NCI-H1092 (cell line): ENCODE measurements around the gene DSCAML1.

Experiments used
- DNase-seq: peaks from one replicate; lab custom pipeline; 2025; lab: John Stamatoyannopoulos, UW

DSCAML1 gene

DNA sequence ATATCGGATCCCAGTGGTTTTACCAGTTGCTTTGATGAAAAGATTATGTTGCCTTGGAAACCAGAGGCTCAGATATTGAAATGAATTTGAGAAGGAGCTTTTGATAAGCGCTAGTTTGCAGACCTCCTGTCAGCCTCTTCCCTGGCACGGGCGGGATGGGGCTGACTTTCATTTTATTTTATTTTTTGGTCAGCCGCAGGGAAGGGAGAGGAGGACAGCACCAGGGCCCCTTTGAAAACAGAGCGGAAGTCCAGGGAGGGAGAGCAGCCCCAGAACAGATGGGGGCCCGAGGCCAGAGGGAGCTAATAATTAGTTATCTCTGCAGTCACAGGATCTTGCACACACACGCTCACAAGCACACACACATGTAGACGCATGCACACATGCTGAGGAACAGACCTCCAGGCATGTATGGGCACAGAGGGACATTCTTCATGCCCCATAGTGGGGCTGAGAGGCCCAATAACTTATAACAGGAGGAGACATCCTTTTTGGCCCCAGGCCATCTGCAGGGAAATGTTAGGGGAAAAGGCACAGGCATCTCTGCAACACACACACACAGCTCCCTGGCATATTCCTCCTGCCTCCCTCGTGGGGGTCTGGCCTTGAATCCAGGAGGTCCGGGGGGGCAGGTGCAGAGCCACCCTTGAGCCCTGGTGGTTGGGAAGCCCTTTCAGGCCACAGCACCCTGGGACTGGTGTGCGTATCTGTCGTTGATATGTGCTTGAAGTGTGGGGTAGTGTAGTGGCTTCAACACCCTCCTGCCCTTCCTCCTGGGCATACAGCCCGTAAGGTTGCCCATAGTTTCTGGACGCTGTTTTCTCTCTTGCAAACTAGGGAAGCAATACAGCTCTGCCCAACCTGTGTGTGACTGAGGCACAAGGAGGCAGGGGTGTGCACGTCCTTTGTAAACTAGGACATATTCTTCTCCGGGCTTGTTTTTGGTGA, 352.0 kb downstream of the DSCAML1 start:
- DNase-seq = no peak

DNA sequence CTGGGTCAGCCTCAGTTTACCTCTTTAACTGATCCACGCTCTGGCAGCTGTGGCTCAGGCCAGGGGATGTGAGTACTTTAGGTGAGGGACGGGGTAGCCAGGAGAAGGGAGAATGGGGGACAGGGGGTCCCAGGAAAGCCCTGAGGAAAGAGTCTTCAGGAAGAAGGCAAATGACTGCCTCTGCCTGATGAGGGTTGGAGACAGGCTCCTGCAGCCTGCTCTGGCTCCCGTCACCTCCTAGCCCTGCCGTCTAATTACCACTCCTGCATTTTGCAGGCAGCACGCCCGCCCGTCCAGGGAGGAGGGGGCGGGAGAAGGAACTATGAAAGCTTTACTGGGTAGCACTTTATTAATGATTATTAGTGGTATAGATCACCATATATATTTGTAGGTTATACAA, 352.8 kb downstream of the DSCAML1 start:
- no peak for DNase-seq

DNA sequence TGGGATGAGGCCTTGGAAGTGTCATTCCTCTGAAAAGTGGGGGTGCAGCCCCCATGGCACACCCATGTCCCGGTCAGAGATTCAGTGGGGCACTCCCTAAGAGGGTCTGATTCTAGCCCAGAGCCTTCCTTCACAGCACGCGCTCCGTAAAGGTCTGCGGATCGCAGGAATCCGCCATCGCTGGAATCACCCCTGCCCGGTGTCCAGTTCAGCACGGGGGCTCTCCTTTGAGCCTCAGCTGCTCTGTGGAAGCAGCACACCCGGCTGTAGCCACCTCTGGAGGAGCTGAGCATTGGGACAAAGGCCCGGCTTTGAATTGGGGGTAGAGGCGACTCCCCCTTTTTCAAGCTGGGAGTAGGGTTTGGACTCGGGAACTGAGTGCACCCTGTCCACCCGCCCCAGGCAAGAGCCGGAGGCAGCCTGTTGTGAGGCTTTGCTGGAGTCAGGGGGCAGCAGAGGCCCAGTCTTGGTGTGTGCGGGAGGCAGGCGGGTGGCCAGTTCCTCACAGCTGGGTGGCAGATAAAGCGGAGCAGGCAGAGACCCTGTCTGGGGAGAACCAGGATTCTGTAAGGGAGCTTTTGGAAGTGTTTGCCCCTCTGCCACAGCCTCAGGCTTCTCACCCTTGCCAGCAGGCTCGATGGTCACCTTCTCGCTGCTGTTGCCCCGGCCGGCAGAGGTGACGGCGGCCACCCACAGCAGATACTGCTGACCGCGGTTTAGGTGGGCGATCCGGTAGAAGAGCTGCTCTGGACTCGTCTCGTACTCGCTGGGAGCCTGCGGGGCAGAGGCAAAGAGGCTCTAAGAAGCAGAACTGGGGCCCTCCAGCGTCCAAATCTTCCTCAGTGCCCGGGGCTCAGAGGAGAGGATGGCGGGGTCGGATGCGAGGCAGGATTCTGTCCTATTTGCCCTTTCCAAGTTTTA, 353.5 kb downstream of the DSCAML1 start:
- peak; percentile 46 for DNase-seq

DNA sequence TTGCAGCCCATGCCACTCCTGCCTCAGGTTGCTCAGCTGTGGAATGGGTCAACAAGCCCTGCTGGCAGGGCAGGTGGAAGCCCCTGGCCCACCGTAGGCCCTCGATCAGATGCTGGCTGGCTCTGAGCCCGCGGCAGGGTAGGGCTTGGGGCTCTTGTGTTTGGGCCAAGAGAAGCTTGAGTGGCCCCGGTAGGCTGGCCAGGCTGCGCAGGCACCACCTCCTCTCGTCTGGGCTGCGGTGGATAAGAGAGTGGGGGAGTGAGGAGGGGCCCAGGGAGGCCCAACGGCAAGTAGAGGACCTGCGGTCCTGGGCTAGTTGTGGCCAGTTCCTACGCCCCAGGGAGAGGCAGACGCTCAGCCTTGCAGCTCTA, 354.2 kb downstream of the DSCAML1 start:
- no peak for DNase-seq

DNA sequence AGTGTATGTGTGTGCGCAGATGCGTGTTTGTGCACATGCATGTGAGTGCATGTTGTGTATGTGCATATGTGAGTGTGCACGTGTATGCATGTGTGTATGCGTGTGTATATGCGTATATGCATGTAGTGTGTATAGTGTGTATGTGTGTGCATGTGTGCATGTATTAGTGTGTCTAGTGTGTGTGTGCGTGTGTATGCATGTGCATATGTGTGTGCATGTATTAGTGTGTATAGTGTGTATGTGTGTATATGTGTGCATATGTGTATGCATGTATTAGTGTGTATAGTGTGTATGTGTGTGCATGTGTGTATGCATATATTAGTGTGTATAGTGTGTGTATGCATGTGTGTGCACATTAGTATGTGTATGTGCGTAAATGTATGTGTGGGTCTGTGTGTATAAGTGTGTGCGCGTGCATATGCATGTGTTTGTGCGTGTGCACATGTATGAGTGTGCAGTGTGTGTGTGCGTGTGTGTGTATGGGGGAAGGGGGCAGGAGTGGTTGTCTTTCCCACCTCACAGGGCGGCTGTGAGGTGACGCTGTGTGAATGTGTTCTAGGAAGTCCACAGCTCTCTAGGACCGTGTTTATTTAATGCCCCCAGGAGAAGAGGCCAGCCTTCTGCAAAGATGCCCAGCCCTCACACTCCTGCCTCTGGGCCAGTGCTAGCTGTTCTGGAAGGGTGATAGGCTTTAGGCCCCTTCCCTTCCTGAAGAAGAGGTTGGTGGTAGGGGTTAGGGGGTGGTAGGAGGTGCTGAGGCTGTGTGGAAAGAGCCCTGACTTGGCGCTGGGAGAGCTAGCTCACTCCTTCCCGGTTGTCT, 354.8 kb downstream of the DSCAML1 start:
- no peak for DNase-seq

DNA sequence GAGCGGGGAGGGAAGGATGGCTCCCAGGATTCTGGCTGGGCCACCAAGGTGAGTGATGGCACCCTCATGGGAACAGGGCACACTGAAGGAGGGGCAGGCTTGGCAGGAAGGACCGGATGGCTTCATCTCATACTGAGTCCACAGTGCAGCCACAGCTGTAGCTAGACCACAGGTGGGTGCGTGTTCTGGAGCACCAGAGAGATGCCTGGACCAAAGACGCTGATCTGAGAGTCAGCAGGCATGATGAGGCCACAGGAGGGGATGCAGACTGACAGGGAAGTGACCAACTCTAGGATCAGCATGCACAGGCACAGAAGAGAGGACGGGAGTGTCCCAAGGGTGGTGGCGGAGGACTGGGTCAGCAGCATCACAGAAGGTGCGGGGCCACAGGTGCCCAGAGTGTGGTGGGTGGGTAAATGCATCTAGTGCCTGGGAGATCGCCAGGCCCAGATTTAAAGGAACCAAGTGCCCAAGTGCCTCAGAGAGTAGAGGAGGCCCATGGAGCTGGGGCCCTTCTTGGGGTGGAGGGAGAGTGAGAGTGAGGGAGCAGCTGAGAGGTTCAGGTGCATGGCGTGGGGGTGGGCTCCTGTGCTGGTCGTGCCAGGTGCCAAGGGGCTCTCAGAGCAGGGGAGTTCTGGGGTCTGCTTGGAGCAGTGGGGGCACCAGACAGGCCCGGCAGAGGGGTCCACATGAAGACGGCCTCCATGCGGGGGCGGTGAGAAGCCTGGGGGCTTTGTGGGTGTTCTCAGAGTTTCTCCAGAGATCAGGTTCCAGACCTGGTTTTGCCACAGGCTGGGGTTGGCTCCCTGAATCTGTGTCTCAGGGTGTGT, 355.7 kb downstream of the DSCAML1 start:
- DNase-seq = no peak

DNA sequence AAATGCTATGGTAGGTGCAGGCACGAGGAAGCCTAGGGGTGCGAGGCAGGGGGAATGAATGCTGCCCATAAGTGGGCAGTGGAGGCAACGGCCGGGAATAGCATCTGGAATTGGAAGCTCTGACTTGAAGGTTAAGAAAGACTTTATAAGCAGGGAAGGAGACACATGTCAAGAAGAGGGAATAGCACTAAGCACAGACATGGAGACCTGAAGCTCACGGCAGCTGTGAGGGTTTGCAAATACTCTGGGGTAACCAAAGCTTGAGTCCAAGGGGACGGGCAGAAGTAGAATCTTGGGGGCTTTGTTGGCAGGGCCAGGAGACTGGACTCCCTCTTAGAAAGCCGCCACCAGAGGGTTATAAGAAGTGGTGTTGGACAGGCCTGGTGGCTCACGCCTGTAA, 356.8 kb downstream of the DSCAML1 start:
- DNase-seq = no peak

DNA sequence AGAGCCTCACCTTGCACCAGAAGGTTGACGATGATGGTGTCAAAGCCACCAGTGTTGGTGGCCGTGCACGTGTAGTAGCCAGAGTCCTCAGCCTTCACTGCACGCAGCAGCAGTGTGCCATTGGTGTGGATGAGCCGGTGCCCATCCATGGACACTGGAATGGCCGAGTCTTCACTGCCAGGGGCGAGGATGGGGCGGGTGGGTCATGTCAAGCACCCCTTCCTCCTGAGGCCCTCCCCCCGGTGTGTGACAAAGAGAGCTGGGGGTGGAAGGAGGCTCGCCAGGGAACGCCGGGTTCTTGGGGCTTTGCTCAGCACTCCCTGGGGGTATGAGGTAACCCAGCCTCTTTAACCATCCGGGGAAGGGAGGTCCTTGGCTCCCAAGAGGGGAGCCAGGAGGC, 357.8 kb downstream of the DSCAML1 start:
- no peak for DNase-seq

DNA sequence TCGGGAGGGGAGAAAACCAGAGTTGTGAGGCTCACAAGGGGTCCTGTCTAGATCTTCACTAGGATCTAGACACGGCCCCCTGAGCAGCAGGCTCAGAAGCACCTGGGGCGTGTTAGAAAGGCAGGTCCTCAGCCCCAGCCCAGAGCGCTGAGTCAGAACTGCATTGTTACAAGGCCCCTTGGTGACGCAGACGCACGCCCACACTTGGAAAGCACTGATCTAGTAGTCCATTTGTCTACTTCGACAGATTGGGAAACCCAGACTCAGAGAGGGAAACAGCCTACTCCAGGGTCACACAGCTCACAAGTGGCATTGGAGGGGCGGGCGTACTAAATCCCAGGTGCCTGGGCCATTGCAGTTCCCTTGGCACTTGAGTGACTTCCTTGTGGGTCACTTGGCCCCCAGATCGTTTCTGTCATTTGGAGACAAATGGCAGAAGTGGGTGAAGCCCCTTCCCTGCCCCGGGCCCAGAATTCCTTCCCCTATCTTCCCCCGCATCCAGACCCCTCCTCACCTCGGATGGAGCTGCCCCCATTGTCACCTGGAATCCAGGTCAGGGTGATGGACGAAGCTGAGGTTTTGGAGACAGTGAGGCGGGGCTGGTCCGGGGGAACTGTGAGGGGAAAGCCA, 358.5 kb downstream of the DSCAML1 start:
- DNase-seq = no peak

DNA sequence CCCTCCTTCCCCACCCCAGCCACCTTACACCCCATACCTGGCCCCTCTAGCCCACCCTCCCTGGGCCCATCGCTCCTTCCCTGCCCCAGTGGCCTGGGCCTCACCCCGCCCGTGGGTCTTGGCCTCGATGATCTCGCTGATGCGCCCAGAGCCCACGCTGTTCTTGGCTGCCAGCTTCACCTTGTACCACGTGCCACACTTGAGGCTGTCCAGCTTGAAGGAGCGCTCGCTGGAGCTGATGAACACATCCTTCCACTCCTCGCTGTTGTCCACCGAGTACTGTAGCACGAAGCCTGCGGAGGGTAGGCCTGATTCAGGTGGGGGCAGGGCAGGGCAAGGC, 359.3 kb downstream of the DSCAML1 start:
- DNase-seq = no peak

DNA sequence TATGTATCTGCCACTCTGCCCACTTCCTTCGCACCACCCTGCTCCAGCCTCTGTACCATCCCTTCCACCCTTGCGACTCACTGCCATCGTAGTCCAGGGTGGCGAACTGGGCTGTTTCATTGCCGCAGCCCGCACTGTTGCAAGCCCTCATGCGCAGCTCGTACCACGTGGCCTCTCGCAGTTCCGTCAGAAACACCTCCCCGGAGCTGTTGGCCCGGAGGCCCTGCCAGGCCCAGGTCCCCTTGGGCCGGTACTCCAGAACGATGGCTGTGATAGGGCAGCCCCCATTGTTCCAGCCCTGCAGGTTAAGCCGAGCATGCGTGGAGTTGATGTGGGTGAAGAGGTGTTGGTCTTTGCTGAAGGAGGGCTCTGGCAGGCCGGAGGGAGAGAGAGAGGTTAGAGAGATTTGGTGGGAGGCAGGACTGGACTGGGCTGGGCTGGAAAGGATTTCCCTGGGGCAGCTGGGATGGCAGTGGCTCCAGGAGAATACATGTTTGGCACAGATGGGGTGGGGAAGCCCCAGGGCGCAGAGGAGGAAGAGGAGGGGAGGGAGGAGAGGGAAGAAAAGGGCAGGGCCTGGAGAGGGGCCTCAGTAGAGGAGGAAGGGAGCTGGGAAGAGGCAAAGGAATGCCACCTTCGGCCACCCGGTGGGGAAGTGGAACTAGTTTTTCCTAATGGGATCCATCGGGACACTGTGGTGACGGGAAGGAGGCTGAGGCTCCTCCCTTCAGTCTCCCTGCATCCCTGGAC, 359.8 kb downstream of the DSCAML1 start:
- DNase-seq = no peak

DNA sequence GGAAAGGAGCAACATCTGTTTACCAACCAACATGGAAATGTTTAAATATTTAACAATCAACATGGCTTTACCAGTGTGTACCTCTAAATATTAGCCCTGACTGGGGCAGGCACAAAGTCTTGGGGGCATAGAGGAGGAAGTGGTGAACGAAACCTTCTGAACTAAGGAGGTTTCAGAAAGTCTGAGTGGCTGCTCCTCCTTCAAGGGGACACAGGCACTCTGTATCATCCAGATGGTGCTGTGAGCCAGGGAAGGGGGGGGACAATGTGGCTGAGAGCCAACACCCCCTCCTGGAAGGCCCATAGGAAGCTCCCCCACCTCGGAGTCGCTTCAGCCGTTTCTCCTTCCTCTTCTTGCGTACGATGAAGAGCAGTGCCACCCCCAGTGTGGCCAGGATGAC, 361.7 kb downstream of the DSCAML1 start:
- no peak for DNase-seq

DNA sequence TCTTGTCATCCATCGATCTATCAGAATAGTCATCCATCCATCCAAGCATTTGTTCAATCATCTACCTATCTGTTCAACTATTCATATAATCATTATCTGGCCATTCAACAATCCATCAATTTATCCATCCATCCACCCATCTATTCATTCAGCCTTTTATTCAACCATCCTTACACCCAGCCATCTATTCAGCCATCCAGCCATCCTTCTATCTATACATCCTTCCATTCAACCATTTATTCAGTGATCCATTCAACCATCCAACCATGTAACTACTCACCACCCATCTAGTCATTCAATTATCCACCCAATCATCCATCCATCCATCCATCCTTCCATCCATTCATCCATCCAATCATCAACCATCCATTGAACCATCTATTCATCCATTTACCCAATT, 362.5 kb downstream of the DSCAML1 start:
- DNase-seq = no peak

DNA sequence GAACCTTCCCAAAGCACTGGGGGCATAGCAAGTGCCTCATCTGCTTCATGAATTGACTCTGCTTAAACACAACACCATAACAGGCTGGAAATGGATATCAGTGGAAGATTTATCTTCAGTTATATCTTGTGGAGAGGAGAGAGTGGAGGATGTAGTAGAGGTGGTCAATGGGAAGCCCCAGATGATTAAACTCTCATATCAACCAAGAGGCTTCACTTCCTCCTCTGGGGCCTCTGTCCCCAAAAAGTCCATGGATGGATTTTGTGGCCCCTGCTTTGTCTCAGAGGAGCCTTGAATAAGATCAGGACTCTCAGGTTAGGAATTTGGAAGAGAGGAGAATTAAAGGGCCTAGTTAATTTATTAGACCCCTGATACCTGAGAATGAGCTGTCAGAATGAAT, 363.3 kb downstream of the DSCAML1 start:
- DNase-seq = no peak

DNA sequence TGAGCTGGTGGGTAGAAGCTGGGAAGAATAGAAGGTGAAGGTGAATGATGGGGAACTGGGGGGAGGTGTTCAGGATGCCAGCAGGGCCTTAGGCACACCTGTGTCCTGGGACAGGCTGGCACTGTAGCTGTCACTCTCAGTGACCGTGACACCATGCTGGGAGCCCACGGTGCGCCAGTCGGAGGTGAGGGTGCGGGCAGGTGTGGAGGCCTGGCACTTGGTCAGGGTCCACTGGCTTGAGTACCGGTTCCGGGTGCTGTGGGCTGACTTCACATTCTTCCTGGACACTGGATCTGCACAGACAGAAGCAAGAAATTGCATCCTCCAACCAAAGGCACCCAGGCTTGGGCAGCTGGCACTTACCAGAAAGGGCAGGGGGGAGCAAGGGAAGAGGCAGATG, 365.6 kb downstream of the DSCAML1 start:
- DNase-seq = no peak

DNA sequence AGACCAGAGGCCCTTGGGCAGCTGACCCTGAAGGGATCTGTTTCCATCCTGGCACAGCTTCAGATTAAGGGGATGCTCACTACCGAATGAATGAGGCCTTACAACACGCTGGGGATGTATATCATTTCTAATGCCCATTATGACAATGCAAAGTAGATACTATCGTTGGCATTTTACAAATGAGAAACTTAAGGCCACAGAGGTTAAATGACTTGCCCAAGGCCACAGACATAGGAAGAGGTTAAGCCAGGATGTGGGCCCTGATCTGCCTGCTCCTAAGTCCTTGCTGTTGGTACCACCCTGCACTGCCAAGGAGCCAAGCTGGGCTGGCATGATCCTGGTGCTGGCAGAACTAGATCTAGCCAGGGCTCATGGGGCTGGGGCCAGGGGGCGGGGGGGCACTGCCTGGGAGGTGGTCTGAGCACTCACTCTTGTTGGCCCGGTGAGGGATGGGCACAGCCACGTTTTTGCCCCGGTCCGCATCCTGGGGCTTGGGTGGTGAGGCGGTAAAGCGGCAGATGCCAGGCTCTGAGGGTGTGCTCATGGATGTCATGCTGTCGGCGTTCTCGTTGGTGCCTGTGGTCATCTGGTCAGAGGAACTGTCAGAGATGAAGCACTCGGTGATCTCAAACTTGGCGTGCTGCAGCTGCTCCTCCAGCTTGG, 366.6 kb downstream of the DSCAML1 start:
- no peak for DNase-seq

DNA sequence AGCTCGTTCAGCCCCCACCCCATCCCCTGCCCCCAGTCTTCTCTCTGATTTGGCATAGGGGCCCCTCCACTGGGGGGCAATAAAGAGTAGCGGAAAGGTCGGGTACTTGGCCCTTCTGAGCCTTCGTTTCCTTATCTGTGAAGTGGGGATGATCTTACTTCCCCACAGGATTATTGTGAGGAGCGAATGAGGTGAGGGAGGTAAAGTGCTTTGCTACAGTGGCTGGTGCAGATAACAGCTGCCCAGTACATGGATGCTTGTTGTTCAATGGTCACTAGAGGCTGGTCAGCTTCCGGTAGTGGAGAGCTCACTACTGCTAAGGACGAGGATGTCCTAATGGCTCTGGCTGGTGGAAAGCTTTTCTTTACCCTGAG, 368.2 kb downstream of the DSCAML1 start:
- DNase-seq = no peak

DNA sequence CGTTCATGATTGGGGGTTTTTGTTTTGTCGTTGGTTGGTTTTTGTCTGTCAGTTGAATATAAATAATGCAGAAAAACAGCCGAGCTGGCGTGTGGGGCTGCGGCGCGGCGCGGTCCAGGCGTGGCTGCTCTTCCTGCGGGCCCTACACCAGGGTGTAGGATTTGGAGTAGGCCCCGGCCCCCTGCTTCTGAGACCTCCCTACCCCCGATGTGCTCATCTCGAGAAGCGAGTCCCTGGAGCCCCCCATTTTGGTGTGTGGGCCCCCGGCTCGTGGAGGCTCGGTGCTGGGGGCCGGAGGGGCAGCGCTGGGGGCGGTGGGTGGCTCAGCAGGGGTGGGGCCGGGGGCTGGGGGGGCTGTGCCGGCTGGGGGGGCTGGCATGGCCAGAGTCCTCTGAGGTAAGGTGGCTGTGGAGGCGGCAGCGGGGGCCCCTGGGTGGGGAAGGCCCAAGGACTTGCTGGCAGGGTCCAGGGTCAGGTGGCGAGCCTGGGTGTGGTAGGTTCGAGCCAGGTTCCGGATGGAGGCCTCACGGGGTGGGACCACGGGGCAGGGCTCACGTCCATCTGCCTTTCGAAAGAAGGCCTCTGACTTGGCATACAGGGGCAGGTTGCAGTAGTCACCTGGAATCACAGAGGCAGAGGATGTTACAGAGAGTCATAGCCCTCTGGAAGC, 368.7 kb downstream of the DSCAML1 start:
- no peak for DNase-seq

DNA sequence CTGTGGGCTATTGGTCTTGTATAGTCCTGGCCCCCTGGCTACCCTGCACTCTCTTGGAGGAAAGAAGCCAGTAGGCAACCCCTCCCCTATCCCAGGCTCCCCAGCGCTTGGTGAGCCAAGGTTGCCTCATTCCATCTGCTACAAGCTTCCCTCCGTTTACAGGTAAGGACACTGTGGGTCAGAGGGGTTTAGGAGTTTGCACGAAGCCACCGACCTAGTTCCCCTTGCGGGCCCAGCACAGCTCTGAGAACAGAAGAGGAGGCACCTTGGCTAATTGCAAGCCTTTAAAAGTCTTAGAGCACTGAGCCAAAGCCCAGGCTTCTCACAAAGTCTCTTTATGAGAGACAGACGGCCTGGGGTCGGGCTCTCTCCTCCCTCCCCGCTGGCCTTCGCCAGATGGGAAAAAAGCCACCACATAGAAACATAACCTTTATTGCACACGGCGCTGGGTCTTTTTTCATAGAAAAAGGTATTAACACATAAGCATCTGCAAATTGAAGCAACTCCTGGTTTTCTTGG, 369.6 kb downstream of the DSCAML1 start:
- DNase-seq = no peak
